NCI-H187 (cell line): ENCODE results near the gene TOM1L2.

Source experiments
- DNase-seq, 2 experiments: peaks; one replicate each; lab custom pipeline; 2025; lab: John Stamatoyannopoulos, UW

The TOM1L2 gene

DNA sequence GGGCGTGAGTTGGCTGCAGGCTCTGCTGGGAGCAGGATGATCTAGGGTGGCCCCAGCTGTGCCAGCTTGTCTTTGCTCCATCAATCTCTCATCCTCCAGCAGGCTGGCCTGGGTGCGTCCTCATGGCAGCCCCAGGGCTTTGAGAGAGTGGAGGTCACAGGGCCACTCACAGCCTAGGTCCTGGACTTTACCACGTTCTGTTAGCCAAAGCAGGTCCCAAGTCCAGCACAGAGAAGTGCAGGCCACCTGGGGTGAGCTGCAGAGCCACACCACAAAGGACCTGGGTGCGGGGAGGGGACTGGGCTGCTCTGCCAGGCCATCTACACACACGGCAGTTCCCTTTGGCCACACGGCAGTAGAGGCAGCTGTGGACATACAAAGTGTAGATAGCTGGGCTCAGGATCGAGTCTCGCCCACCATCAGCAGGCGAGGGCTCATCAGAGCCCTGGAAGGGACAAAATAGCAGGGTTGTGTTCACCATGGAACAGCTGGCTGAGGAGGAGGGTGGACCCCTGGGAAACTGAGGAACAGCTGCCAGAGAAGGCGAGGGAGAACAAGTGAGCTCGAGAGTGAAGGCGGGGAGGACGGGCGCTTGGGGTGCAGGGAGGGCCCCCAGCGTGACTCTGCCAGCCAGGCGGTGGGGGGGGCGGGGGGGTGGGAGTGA, 165.5 kb downstream of the TOM1L2 start:
- DNase-seq: no peak

DNA sequence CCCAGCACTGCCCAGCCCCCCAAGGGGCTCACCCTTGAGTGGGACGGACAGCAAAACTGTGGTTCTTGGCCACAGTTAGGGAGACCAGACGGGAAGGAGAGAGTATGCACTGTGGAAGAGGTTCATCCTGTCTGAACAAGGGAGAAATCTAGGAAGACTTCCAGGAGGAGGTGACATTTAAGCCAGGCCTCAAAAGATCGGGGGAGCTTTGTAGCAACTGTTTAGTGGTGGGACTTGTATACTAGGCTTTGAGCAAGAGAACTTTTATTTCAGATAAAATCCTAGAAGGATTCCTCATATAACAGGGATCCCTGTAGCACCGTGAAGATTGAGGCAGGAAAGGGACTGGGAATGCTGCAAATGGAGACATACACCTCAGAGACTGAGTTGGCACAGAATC, 166.2 kb downstream of the TOM1L2 start:
- DNase-seq: no peak

DNA sequence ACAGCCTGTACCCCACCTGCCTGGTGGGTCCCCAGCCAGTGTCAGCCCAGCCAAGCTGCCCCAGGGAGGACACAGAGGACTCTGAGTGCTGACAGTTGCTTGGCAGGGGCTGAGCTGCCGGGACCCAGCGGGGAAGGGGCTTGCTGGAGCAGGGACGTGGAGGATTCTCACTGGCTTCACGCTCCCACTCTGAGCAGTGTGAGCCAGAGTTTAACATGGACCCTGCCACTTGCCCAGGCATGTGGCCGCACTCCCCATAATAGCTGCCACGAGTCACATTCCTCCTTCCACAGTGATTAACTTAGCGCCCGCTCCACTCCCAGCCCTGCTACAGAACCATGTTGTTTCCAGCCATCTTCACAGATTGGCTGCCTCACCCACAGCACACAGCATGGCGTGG, 166.6 kb downstream of the TOM1L2 start:
- no peak for DNase-seq

DNA sequence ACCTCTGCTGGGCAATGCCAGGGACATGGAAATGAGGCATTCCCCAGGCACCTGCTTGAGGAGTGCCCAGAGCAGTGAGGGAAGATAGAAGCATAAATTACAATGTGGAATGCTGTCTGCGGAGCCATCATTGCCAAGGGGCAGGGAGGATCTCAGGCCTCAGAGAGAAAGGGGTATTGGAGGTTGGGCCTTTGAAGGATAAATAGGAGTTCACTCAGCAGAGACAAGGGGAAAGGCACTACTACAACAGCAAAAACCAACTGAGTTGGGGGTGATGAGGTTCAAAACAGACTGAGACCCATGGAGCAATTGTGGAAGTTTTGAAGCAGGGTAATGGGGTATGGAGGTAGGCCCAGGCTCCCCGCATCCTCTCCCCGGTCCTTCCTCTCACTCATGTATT, 168.2 kb downstream of the TOM1L2 start:
- no peak for DNase-seq

DNA sequence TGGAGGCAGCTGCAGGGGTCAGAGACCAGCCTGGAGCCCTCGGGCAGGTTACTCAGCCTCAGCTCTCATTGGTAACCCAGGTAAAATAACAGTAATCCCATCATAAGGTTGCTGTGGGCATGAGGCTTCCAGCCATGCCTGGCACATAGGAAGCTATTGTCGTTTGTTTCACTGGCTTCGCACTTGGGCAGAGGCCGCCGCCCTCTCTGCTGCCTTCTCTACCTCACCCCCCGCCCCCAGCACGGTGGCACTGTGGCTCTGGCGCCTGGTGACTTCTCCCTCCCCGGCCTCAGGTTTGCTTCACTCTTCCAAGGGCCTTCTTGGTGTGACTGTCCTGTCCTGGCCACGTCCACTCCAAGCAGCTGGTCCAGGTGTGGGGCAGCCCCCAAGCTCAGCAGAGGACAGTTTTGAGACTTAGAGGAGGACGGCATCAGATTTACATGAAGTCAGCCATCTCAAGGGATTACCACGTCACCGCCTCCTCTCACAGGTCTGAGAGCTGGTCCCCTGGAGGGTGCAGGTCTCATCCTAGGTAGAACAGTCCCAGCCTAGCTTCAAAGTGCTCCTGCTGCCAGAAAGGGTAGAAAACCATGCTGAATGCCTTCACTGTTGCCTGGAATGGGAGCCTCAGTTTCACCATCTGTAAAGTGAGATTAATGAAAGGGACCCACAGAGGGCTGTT, 170.3 kb downstream of the TOM1L2 start:
- no peak for DNase-seq

DNA sequence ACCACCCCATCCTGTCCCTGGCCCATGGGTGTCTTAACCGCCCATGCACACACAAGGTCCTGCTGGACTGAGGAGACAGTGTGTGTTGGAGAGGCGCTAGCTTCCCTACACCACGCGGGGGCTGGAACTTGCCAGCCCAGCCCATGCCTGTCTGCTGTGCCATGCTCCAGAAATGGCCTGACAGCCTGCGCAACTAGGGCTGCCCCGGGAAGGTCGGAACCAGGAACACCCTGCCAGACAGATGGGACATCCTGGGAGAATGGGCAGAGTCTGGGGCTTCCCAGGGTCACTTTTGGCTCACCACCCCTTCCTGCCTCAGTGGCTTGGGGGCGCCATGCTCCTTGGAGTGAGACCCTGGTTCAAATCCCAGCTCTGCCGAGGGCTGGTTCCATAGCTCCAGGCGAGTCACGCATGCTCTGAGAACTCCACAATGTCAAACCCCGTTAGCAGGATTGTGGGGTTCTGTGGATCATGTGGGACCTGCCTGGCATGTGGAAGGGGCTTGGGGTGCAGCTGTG, 171.6 kb downstream of the TOM1L2 start:
- no peak for DNase-seq

DNA sequence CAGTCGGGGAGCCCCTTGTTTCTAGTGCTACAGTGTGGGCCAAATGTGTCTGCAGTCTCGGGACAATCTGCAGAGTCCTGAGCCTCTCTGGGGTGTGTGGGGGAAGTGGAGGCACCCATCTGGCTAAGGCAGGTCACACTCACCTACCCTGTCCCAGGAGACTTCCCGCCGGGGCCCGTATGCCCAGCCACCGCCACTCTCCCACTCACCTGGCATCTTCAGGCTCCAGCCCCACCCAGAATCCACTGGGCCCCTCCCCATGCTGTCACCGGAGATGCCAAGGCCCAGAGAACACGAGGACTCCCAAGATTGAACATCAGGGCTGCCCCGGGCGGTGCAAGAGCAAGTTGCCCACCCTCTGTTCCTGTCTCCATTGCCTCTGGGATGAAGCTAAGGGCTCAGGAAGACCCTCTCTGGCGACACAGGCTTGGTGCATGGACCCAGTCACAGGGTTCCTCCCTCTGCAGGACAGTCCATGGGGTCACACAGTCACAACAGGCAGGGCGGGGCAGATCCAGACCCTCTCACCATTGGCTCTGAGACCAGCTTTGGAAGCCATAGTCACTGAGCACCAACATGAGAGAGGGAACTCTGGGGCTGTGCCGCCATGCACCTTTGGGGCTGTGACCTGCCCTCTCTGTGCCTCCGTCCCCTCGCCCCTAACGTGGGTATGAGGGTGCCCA, 173.5 kb downstream of the TOM1L2 start:
- DNase-seq: no peak

DNA sequence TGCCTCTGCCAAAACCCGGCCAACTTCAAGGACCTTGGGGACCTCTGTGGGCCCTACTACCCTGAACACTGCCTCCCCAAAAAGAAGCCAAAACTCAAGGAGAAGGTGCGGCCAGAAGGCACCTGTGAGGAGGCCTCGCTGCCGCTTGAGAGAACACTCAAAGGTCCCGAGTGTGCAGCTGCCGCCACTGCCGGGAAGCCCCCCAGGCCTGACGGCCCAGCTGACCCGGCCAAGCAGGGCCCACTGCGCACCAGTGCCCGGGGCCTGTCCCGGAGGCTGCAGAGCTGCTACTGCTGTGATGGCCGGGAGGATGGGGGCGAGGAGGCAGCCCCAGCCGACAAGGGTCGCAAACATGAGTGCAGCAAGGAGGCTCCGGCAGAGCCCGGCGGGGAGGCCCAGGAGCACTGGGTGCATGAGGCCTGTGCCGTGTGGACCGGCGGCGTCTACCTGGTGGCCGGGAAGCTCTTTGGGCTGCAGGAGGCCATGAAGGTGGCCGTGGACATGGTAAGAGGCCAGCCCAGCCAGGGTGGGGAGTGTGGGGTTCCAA, 174.1 kb downstream of the TOM1L2 start:
- no peak for DNase-seq

DNA sequence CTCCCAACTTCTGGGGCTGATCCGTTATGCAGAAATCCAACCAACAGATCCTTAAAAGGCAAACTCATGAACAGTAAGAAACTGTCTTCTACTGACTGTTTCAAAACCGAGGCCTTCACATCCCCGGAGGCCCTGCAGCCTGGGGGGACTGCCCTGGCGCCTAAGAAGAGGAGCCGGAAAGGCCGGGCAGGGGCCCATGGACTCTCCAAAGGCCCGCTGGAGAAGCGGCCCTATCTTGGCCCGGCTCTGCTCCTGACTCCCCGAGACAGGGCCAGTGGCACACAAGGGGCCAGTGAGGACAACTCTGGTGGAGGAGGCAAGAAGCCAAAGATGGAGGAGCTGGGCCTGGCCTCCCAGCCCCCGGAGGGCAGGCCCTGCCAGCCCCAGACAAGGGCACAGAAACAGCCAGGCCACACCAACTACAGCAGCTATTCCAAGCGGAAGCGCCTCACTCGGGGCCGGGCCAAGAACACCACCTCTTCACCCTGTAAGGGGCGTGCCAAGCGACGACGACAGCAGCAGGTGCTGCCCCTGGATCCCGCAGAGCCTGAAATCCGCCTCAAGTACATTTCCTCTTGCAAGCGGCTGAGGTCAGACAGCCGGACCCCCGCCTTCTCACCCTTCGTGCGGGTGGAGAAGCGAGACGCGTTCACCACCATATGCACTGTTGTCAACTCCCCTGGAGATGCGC, 174.9 kb downstream of the TOM1L2 start:
- DNase-seq: no peak

DNA sequence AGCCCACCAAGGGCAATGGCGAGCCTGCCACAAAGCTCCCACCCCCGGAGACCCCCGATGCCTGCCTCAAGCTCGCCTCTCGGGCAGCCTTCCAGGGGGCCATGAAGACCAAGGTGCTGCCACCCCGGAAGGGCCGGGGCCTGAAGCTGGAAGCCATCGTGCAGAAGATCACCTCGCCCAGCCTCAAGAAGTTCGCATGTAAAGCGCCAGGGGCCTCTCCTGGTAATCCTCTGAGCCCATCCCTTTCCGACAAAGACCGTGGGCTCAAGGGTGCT, 175.5 kb downstream of the TOM1L2 start:
- DNase-seq: no peak

DNA sequence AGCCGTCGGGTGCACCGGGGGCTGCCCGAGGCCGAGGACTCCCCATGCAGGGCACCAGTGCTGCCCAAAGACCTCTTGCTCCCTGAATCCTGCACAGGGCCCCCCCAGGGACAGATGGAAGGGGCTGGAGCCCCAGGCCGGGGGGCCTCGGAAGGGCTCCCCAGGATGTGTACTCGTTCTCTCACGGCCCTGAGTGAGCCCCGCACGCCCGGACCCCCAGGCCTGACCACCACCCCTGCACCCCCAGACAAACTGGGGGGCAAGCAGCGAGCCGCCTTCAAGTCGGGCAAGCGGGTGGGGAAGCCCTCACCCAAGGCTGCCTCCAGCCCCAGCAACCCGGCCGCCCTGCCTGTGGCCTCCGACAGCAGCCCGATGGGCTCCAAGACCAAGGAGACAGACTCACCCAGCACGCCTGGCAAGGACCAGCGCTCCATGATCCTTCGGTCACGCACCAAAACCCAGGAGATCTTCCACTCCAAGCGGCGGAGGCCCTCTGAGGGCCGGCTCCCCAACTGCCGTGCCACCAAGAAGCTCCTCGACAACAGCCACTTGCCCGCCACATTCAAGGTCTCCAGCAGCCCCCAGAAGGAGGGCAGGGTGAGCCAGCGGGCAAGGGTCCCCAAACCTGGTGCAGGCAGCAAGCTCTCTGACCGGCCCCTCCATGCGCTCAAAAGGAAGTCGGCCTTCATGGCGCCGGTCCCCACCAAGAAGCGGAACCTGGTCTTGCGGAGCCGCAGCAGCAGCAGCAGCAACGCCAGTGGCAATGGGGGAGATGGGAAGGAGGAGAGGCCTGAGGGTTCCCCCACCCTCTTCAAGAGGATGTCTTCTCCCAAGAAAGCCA, 176.0 kb downstream of the TOM1L2 start:
- no peak for DNase-seq

DNA sequence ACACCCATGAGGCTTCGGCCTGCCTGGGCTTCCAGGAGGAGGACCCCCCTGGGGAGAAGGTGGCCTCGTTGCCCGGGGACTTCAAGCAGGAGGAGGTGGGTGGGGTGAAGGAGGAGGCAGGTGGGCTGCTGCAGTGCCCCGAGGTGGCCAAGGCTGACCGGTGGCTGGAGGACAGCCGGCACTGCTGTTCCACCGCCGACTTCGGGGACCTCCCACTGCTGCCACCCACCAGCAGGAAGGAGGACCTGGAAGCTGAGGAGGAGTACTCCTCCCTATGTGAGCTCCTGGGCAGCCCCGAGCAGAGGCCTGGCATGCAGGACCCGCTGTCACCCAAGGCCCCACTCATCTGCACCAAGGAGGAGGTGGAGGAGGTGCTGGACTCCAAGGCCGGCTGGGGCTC, 176.9 kb downstream of the TOM1L2 start:
- DNase-seq: no peak

DNA sequence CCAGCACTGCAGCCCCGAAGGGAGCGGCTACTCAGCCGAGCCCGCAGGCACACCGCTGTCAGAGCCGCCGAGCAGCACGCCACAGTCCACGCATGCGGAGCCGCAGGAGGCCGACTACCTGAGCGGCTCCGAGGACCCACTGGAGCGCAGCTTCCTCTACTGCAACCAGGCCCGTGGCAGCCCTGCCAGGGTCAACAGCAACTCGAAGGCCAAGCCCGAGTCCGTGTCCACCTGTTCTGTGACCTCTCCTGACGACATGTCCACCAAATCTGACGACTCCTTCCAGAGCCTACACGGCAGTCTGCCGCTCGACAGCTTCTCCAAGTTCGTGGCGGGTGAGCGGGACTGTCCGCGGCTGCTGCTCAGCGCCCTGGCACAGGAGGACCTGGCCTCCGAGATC, 177.8 kb downstream of the TOM1L2 start:
- no peak for DNase-seq
